KMS-11 (cell line): ENCODE results near the gene BCCIP.

Experiments
- H2AFZ ChIP-seq: fragments of 200-600 bp; sonication (generic); 2 replicates; pipeline ENCODE4 v1.6.1; 2016; ENCODE audit warnings: antibody characterized with exemption, mixed run types, low read depth
- H3K27ac ChIP-seq: fragments of 200-600 bp; sonication (generic); 2 replicates; pipeline ENCODE4 v1.6.1; 2016; ENCODE audit warnings: mild to moderate bottlenecking, mixed run types
- H3K27me3 ChIP-seq: fragments of 200-600 bp; sonication (generic); 2 replicates; pipeline ENCODE4 v1.6.1; 2017; ENCODE audit warnings: mild to moderate bottlenecking, low read depth, mixed run types, moderate library complexity; ENCODE audit not compliant: insufficient read depth
- H3K36me3 ChIP-seq: fragments of 200-600 bp; sonication (generic); 2 replicates; pipeline ENCODE4 v1.6.1; 2017; ENCODE audit warnings: mild to moderate bottlenecking, mixed run types; ENCODE audit not compliant: insufficient read depth
- H3K4me1 ChIP-seq: fragments of 200-600 bp; sonication (generic); 2 replicates; pipeline ENCODE4 v1.6.1; 2016; ENCODE audit warnings: mild to moderate bottlenecking, low read depth, mixed run types; ENCODE audit not compliant: poor library complexity, severe bottlenecking
- H3K4me2 ChIP-seq: fragments of 200-600 bp; sonication (generic); 2 replicates; pipeline ENCODE4 v1.7.0; 2016; ENCODE audit warnings: mild to moderate bottlenecking, mixed run types
- H3K4me3 ChIP-seq: fragments of 200-600 bp; sonication (generic); IDR thresholded peaks from 2 replicates; pipeline ENCODE4 v1.6.1; 2017; ENCODE audit warnings: low read depth, low read length, mixed read lengths; ENCODE audit not compliant: insufficient read depth
- H3K79me2 ChIP-seq: fragments of 200-600 bp; sonication (generic); 2 replicates; pipeline ENCODE4 v1.6.1; 2016; ENCODE audit warnings: low read depth, mixed run types; ENCODE audit not compliant: insufficient read depth
- H3K9ac ChIP-seq: fragments of 200-600 bp; sonication (generic); 2 replicates; pipeline ENCODE4 v1.6.1; 2016; ENCODE audit warnings: mild to moderate bottlenecking, mixed run types
- H4K20me1 ChIP-seq: fragments of 200-600 bp; sonication (generic); 2 replicates; pipeline ENCODE4 v1.6.1; 2016; ENCODE audit warnings: mild to moderate bottlenecking, mixed run types; ENCODE audit not compliant: insufficient read depth
- TF ChIP-seq, protein P1 (sequence below): fragments of 200-600 bp; sonication (generic); conservative IDR thresholded peaks from 2 replicates; pipeline ENCODE4 v1.6.1; 2017; ENCODE audit warnings: low read depth, mild to moderate bottlenecking, antibody characterized with exemption, low read length, moderate library complexity, mixed read lengths

BCCIP gene

DNA sequence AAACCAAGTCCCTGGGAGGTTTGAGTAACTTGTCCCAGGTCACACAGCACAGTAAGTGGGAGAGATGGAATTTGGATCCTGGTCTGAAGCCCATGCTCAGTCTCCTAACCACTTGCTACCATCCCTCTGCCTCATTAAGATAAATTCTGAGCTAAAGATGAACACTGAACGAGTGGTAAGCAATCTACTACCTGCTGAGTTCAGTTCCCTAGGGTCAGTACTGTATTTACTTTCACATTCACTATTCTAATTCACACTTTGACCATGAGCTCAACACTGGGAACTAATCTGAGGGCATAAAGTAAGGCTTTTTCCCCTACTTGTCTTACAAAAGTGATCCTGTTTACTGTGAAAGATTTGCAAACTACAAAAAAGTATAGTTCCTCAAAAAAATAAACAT lies 2.6 kb upstream of the BCCIP start:
- H3K79me2 ChIP-seq = peaks cover 32% of the 10 kb centered on the region
- no peak overlapping the region for H3K4me3 ChIP-seq
- H3K4me2 ChIP-seq = no peak overlapping the region; the same call in 1 of the 2 replicates
- no peak overlapping the region for H3K27ac ChIP-seq
- no peaks in the 10 kb centered on the region; the same call in 1 of the 2 replicates for H4K20me1 ChIP-seq
- TF ChIP-seq, protein P1, sequence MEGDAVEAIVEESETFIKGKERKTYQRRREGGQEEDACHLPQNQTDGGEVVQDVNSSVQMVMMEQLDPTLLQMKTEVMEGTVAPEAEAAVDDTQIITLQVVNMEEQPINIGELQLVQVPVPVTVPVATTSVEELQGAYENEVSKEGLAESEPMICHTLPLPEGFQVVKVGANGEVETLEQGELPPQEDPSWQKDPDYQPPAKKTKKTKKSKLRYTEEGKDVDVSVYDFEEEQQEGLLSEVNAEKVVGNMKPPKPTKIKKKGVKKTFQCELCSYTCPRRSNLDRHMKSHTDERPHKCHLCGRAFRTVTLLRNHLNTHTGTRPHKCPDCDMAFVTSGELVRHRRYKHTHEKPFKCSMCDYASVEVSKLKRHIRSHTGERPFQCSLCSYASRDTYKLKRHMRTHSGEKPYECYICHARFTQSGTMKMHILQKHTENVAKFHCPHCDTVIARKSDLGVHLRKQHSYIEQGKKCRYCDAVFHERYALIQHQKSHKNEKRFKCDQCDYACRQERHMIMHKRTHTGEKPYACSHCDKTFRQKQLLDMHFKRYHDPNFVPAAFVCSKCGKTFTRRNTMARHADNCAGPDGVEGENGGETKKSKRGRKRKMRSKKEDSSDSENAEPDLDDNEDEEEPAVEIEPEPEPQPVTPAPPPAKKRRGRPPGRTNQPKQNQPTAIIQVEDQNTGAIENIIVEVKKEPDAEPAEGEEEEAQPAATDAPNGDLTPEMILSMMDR = no peak
- H3K9ac ChIP-seq = no peak overlapping the region
- H2AFZ ChIP-seq = no peak overlapping the region
- H3K36me3 ChIP-seq = no peaks in the 10 kb centered on the region
- H3K4me1 ChIP-seq = peaks cover 23% of the 10 kb centered on the region
- H3K27me3 ChIP-seq = no peaks in the 10 kb centered on the region

DNA sequence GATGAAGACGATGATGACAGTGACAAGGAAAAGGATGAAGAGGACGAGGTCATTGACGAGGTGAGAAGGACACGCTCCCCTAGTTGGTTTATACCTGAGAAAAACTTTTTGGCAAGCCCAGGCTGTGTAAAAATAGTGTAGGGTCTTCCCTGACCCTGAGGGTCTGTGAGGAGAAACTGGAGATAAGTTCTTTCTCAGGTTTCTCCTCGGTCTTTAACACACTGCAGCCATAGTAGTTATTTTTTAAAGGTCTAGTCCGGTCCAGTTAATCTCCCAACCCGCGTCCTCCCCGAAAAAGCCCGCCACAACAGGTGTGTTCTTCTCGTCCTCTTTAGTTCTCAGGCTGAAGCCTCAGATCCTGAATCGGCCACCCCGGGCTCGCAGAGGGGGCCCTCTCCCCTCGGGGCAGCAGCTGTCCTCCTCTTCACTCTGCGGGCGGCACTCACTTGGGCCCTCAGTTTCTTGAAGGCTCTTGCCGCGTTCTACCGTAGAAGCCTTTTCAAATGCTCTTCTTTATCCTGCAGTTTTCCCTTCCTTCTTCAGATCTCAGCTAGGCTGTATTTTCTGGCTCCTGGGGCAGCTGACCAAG lies 411 bp downstream of the BCCIP start:
- H3K79me2 ChIP-seq = peaks cover 40% of the 10 kb centered on the region
- H3K4me3 ChIP-seq = no peak overlapping the region
- TF ChIP-seq, protein P1 = no peak
- H3K4me2 ChIP-seq = peak overlapping the region; percentile 93
- H3K27ac ChIP-seq = peak overlapping the region; percentile 80
- no peaks in the 10 kb centered on the region; the same call in 1 of the 2 replicates for H4K20me1 ChIP-seq
- peaks cover 2% of the 10 kb centered on the region; the same call in 1 of the 2 replicates for H3K36me3 ChIP-seq
- H3K4me1 ChIP-seq = peaks cover 27% of the 10 kb centered on the region
- no peaks in the 10 kb centered on the region for H3K27me3 ChIP-seq
- H3K9ac ChIP-seq = peak overlapping the region; percentile 85
- peak overlapping the region; percentile 94 for H2AFZ ChIP-seq

DNA sequence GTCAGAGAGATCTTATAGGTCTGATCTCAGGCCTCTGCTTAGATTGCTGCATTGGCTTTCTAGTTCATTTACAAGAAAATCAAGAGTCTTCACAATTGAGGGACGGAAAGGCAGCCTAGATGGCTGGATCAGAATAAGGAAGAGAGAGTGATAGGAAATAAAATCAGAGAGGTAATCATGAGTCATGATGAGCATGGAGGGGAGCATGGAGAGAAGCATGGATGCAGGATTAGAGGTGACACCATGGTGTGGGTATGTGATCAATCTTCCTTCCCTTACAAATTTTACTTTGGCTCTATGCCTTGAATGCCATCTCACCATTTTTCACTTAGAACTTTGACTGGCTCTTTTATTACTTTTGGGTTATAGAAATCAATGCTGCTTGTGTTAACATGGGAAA lies 1.4 kb downstream of the BCCIP start:
- H4K20me1 ChIP-seq = no peaks in the 10 kb centered on the region; the same call in 1 of the 2 replicates
- H3K36me3 ChIP-seq = peaks cover 12% of the 10 kb centered on the region; the same call in 1 of the 2 replicates
- peaks cover 40% of the 10 kb centered on the region for H3K79me2 ChIP-seq
- no peak overlapping the region for H3K27ac ChIP-seq
- H3K4me2 ChIP-seq = peak overlapping the region; percentile 93
- H3K4me1 ChIP-seq = peaks cover 27% of the 10 kb centered on the region
- peak overlapping the region; percentile 85; the same call in 1 of the 2 replicates for H3K9ac ChIP-seq
- no peak overlapping the region for H3K4me3 ChIP-seq
- TF ChIP-seq, protein P1 = no peak
- no peaks in the 10 kb centered on the region for H3K27me3 ChIP-seq
- H2AFZ ChIP-seq = no peak overlapping the region

DNA sequence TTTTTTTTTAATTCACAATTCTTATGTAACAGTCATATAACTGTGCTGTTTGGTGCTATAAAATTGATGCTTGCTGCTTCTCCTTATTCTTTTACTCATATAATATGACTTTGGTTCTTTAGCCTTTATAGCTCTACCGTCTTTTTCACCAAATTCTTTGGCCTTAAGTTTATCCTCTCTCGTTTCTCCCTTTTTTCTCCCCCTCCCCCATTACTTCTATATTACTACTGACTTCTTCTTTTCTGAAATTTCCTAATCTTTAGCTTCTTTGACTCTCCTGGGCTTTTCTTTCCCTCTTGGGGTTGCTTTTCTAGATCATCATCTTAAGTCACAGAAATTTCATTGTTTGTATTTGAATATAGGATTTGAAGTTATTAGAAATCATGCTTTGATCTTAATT lies 3.8 kb downstream of the BCCIP start:
- Histone ChIP-seq H3K4me1 (peaks cover 18% of the 10 kb centered on the region), H2AFZ (no peak overlapping the region), H4K20me1 (no peaks in the 10 kb centered on the region; the same call in 1 of the 2 replicates), H3K27ac (no peak overlapping the region), H3K4me3 (no peak overlapping the region), H3K4me2 (no peak overlapping the region), H3K9ac (no peak overlapping the region), H3K36me3 (peaks cover 25% of the 10 kb centered on the region; the same call in 1 of the 2 replicates), H3K79me2 (peaks cover 38% of the 10 kb centered on the region), H3K27me3 (no peaks in the 10 kb centered on the region)
- TF ChIP-seq, protein P1 = no peak
